NCI-H128 (cell line): ENCODE measurements around the gene GPNMB.
"Not testable (repeated sequence)": the region's sequence is repeated elsewhere in the genome, so short reads cannot be mapped to it uniquely, and the experiment has no call there.

ENCODE experiments used
- DNase-seq: peaks from one replicate; lab custom pipeline; 2025; ENCODE audit not compliant: unreplicated experiment; lab: John Stamatoyannopoulos, UW

The GPNMB gene

GRCh38 chr7:23246555-23246954 is at the start of gene GPNMB:
GPNMB (plus strand) TSS chr7:23246775; CDS start chr7:23246858, 83 bp downstream.
- DNase-seq, result no peak

GRCh38 chr7:23197745-23198144 is 48.8 kb upstream of the GPNMB start:
- not testable (repeated sequence) for DNase-seq

- no peak for DNase-seq
Observed at GRCh38 chr7:23200331-23200730, 46.2 kb upstream of the GPNMB start.

GRCh38 chr7:23204241-23204640 is 42.3 kb upstream of the GPNMB start:
- DNase-seq, result no peak

GRCh38 chr7:23205577-23205908 is 41.0 kb upstream of the GPNMB start:
- DNase-seq, result no peak

GRCh38 chr7:23205909-23206767 is 40.4 kb upstream of the GPNMB start:
- DNase-seq, result no peak

- DNase-seq, result no peak
Observed at GRCh38 chr7:23207021-23207420, 39.6 kb upstream of the GPNMB start.

- DNase-seq, result no peak
Observed at GRCh38 chr7:23207884-23208283, 38.7 kb upstream of the GPNMB start.

- DNase-seq, result no peak
Observed at GRCh38 chr7:23208316-23208715, 38.3 kb upstream of the GPNMB start.

GRCh38 chr7:23210506-23210905 is 36.1 kb upstream of the GPNMB start:
- DNase-seq, result no peak

- DNase-seq, result no peak
Observed at GRCh38 chr7:23211589-23211988, 35.0 kb upstream of the GPNMB start.

- DNase-seq, result no peak
Observed at GRCh38 chr7:23212395-23212794, 34.2 kb upstream of the GPNMB start.

GRCh38 chr7:23212841-23213240 is 33.7 kb upstream of the GPNMB start:
- DNase-seq, result no peak

GRCh38 chr7:23213755-23214154 is 32.8 kb upstream of the GPNMB start:
- DNase-seq, result no peak

GRCh38 chr7:23214423-23214822 is 32.2 kb upstream of the GPNMB start:
- DNase-seq, result no peak

GRCh38 chr7:23214938-23215337 is 31.6 kb upstream of the GPNMB start:
- no peak for DNase-seq

GRCh38 chr7:23216021-23216420 is 30.6 kb upstream of the GPNMB start:
- no peak for DNase-seq

GRCh38 chr7:23218196-23218595 is 28.4 kb upstream of the GPNMB start:
- no peak for DNase-seq

GRCh38 chr7:23220690-23221305 is 25.8 kb upstream of the GPNMB start:
- no peak for DNase-seq

- no peak for DNase-seq
Observed at GRCh38 chr7:23222439-23223030, 24.0 kb upstream of the GPNMB start.

- DNase-seq, result not testable (repeated sequence)
Observed at GRCh38 chr7:23224364-23224763, 22.2 kb upstream of the GPNMB start.

- DNase-seq, result no peak
Observed at GRCh38 chr7:23226844-23227450, 19.6 kb upstream of the GPNMB start.
